ENCODE results near the gene CAMTA1.

DNA sequence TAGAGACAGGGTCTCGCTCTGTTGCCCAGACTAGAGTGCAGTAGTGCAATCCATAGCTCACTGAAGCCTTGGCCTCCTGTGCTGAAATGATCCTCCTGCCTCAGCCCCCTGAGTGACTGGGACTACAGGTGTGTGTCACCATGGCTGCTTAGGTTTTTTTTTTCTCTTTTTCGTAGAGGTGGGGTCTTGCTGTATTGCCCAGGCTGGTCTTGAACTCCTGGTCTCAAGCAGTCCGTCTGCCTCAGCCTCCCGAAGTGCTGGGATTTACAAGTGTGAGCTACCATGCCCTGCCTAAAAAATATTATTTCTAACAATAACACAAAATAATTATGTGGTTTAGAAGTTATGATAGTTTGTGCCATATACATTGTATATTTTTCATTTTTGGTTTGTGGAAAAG is 9.9 kb downstream of the CAMTA1 start:
- TF ChIP-seq, protein P1, sequence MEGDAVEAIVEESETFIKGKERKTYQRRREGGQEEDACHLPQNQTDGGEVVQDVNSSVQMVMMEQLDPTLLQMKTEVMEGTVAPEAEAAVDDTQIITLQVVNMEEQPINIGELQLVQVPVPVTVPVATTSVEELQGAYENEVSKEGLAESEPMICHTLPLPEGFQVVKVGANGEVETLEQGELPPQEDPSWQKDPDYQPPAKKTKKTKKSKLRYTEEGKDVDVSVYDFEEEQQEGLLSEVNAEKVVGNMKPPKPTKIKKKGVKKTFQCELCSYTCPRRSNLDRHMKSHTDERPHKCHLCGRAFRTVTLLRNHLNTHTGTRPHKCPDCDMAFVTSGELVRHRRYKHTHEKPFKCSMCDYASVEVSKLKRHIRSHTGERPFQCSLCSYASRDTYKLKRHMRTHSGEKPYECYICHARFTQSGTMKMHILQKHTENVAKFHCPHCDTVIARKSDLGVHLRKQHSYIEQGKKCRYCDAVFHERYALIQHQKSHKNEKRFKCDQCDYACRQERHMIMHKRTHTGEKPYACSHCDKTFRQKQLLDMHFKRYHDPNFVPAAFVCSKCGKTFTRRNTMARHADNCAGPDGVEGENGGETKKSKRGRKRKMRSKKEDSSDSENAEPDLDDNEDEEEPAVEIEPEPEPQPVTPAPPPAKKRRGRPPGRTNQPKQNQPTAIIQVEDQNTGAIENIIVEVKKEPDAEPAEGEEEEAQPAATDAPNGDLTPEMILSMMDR (conservative IDR thresholded peaks at IDR 0.05; ENCODE audit: low read depth, low read length) = no peak
- TF ChIP-seq EZH2 (IDR thresholded peaks at IDR 0.05; ENCODE audit: borderline replicate concordance, low read depth, low read length, poor library complexity, severe bottlenecking) = no peak

All from A673 (cell line).